ENCODE results near the gene HEATR5B.

DNA sequence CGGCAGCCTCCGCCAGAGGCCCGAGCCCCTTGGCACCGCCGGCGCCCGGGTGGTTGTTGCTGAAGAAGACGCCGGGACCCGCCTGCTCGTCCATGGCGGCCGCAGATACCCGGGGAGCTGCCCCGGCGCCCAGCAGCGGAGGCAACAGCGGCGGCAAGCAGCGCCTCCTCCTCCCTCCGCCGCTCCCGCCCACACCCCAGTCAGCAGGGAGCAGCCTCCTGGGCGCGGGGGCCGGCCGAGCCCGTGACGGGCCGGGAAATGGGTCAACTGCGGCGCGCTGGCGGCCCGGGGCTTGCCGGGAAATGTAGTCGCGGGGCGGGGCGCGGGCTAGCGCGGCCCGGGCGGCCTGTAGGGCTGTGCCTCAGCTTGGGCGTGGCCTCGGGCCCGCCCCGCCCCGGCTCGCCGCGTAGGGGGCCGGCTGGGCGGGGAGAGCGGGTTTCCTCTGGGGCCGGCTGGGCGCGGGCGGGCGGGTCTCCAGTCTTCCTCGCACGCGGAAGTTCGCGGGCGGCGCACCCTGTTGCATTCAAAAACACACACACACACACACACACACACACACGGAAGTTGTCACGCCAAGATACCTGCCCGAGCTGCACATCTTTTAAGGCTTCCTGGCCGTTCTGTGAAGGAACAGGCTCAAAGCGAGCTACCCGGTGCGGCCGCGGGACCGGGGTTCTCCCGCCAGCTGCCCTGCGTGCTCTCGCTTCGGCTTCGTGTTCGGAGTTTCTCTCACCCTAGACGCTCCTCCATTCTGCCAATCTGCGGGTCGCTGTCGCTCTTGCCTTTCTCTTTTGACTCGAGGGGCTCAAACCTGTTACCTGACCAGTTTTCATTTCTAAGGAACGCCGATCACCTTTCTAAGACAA, 117.6 kb downstream of the HEATR5B start, which contains the start of gene STRN:
- TF ChIP-seq, protein P1, sequence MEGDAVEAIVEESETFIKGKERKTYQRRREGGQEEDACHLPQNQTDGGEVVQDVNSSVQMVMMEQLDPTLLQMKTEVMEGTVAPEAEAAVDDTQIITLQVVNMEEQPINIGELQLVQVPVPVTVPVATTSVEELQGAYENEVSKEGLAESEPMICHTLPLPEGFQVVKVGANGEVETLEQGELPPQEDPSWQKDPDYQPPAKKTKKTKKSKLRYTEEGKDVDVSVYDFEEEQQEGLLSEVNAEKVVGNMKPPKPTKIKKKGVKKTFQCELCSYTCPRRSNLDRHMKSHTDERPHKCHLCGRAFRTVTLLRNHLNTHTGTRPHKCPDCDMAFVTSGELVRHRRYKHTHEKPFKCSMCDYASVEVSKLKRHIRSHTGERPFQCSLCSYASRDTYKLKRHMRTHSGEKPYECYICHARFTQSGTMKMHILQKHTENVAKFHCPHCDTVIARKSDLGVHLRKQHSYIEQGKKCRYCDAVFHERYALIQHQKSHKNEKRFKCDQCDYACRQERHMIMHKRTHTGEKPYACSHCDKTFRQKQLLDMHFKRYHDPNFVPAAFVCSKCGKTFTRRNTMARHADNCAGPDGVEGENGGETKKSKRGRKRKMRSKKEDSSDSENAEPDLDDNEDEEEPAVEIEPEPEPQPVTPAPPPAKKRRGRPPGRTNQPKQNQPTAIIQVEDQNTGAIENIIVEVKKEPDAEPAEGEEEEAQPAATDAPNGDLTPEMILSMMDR (conservative IDR thresholded peaks at IDR 0.05 in 1 of 2, IDR thresholded peaks at IDR 0.05 in 1 of 2; ENCODE audit: low read depth in 1 of 2, low read length in 2 of 2), result no peak
- TF ChIP-seq EZH2 (IDR thresholded peaks at IDR 0.05; ENCODE audit: low read length, missing control alignments), result no peak
